NCI-H2107 (cell line): ENCODE results near the gene NHEJ1.

Experiments used
- DNase-seq: peaks from one replicate; lab custom pipeline; 2025; lab: John Stamatoyannopoulos, UW

Gene NHEJ1

DNA sequence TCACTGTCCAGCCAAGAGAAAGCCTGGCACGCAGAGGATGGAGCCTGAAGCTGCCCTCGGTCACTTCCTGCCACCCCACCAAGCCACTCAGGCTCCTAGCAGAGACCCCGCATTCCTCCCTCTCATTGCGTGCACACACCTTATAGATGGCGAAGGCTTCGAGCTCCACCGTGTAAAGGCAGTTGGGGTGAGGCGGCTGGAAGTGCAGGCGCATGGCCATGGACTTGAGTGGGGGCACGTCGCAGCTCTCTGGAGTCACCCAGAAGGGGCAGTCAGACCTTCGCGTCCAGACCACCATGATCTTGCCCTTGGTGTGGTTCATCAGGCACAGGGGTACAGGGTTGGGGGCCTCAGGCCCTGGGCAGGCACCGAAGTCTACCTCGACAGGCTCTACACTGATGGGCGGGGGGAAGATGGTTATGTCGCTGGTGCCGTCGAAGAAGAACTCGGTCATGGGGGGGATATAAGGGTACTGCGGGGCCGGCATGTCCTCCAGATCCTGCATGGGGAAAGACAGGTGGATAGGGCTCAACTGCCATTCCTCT, 133.0 kb downstream of the NHEJ1 start:
- no peak for DNase-seq

- no peak for DNase-seq
Measured at GRCh38 chr2:219026946-219027345, 133.7 kb downstream of the NHEJ1 start.

GRCh38 chr2:219025637-219026585, 134.7 kb downstream of the NHEJ1 start:
- DNase-seq, result no peak
